ENCODE data around the gene TP53I3.
A peak's percentile ranks its signal among the peaks of the same experiment; 100 is the strongest.
"Not testable (repeated sequence)": the region's sequence is repeated elsewhere in the genome, so short reads cannot be mapped to it uniquely, and the experiment has no call there.

The TP53I3 gene

GRCh38 chr2:24101992-24102391, 17.4 kb upstream of the TP53I3 start:
- no peaks in the 10 kb centered on the region for H3K9me3 ChIP-seq (ENCODE audit: control insufficient read depth in 1 of 2, low read length in 2 of 2)

GRCh38 chr2:24100732-24101131, 16.1 kb upstream of the TP53I3 start:
- not testable (repeated sequence) for H3K36me3 ChIP-seq (ENCODE audit: control insufficient read depth in 1 of 2, insufficient read depth in 2 of 2, low read length in 2 of 2); H3K27ac ChIP-seq (ENCODE audit: low read depth, low read length); H3K9ac ChIP-seq (ENCODE audit: low read depth in 1 of 2, low read length in 2 of 2); H3K4me3 ChIP-seq (ENCODE audit: low read depth in 1 of 2, low read length in 2 of 2); H3K4me1 ChIP-seq (ENCODE audit: control insufficient read depth in 1 of 2, insufficient read depth in 2 of 2, low read length in 2 of 2); H3K9me3 ChIP-seq (ENCODE audit: control insufficient read depth in 1 of 2, low read length in 2 of 2); H3K27me3 ChIP-seq (ENCODE audit: control insufficient read depth in 1 of 2, insufficient read depth in 2 of 2, low read length in 2 of 2)

More at GRCh38 chr2:24101992-24102391, 17.4 kb upstream of the TP53I3 start:
- no peaks in the 10 kb centered on the region for H3K36me3 ChIP-seq (ENCODE audit: control insufficient read depth in 1 of 2, insufficient read depth in 2 of 2, low read length in 2 of 2)
- no peak overlapping the region for H3K9ac ChIP-seq (ENCODE audit: low read depth in 1 of 2, low read length in 2 of 2)
- no peak overlapping the region for H3K27ac ChIP-seq (ENCODE audit: low read depth, low read length)
- H3K4me1 ChIP-seq (ENCODE audit: control insufficient read depth in 1 of 2, insufficient read depth in 2 of 2, low read length in 2 of 2): no peaks in the 10 kb centered on the region
- no peak overlapping the region for H3K4me3 ChIP-seq (ENCODE audit: low read depth in 1 of 2, low read length in 2 of 2)
- no peaks in the 10 kb centered on the region for H3K27me3 ChIP-seq (ENCODE audit: control insufficient read depth in 1 of 2, insufficient read depth in 2 of 2, low read length in 2 of 2)

- H3K27ac ChIP-seq (ENCODE audit: low read depth, low read length); H3K4me1 ChIP-seq (ENCODE audit: control insufficient read depth in 1 of 2, insufficient read depth in 2 of 2, low read length in 2 of 2); H3K27me3 ChIP-seq (ENCODE audit: control insufficient read depth in 1 of 2, insufficient read depth in 2 of 2, low read length in 2 of 2); H3K9me3 ChIP-seq (ENCODE audit: control insufficient read depth in 1 of 2, low read length in 2 of 2); H3K36me3 ChIP-seq (ENCODE audit: control insufficient read depth in 1 of 2, insufficient read depth in 2 of 2, low read length in 2 of 2); H3K4me3 ChIP-seq (ENCODE audit: low read depth in 1 of 2, low read length in 2 of 2); H3K9ac ChIP-seq (ENCODE audit: low read depth in 1 of 2, low read length in 2 of 2): not testable (repeated sequence)
These were observed 10.6 kb upstream of the TP53I3 start for GRCh38 chr2:24095171-24095677.

- H3K9me3 ChIP-seq (ENCODE audit: control insufficient read depth in 1 of 2, low read length in 2 of 2); H3K27ac ChIP-seq (ENCODE audit: low read depth, low read length); H3K4me1 ChIP-seq (ENCODE audit: control insufficient read depth in 1 of 2, insufficient read depth in 2 of 2, low read length in 2 of 2); H3K27me3 ChIP-seq (ENCODE audit: control insufficient read depth in 1 of 2, insufficient read depth in 2 of 2, low read length in 2 of 2); H3K9ac ChIP-seq (ENCODE audit: low read depth in 1 of 2, low read length in 2 of 2); H3K4me3 ChIP-seq (ENCODE audit: low read depth in 1 of 2, low read length in 2 of 2); H3K36me3 ChIP-seq (ENCODE audit: control insufficient read depth in 1 of 2, insufficient read depth in 2 of 2, low read length in 2 of 2): not testable (repeated sequence)
These were observed 8.6 kb upstream of the TP53I3 start for GRCh38 chr2:24093270-24093669.

- Histone ChIP-seq H3K9me3 (ENCODE audit: control insufficient read depth in 1 of 2, low read length in 2 of 2) (no peaks in the 10 kb centered on the region), H3K9ac (ENCODE audit: low read depth in 1 of 2, low read length in 2 of 2) (no peak overlapping the region), H3K27ac (ENCODE audit: low read depth, low read length) (no peak overlapping the region)
These were observed 4.3 kb upstream of the TP53I3 start for GRCh38 chr2:24088821-24089359.

GRCh38 chr2:24087032-24087431, 2.4 kb upstream of the TP53I3 start:
- H3K4me3 ChIP-seq (ENCODE audit: low read depth in 1 of 2, low read length in 2 of 2): no peak overlapping the region
- H3K27me3 ChIP-seq (ENCODE audit: control insufficient read depth in 1 of 2, insufficient read depth in 2 of 2, low read length in 2 of 2): no peaks in the 10 kb centered on the region
- H3K4me1 ChIP-seq (ENCODE audit: control insufficient read depth in 1 of 2, insufficient read depth in 2 of 2, low read length in 2 of 2): peaks cover 16 to 19% of the 10 kb centered on the region in 2 donors
- no peak overlapping the region for H3K9ac ChIP-seq (ENCODE audit: low read depth in 1 of 2, low read length in 2 of 2)
- H3K27ac ChIP-seq (ENCODE audit: low read depth, low read length): no peak overlapping the region
- H3K36me3 ChIP-seq (ENCODE audit: control insufficient read depth in 1 of 2, insufficient read depth in 2 of 2, low read length in 2 of 2): peaks cover 4 to 13% of the 10 kb centered on the region in 2 donors
- H3K9me3 ChIP-seq (ENCODE audit: control insufficient read depth in 1 of 2, low read length in 2 of 2): no peaks in the 10 kb centered on the region

More at GRCh38 chr2:24088821-24089359, 4.3 kb upstream of the TP53I3 start:
- peaks cover 0 to 8% of the 10 kb centered on the region in 2 donors for H3K4me1 ChIP-seq (ENCODE audit: control insufficient read depth in 1 of 2, insufficient read depth in 2 of 2, low read length in 2 of 2)
- H3K27me3 ChIP-seq (ENCODE audit: control insufficient read depth in 1 of 2, insufficient read depth in 2 of 2, low read length in 2 of 2): no peaks in the 10 kb centered on the region
- H3K4me3 ChIP-seq (ENCODE audit: low read depth in 1 of 2, low read length in 2 of 2): no peak overlapping the region
- peaks cover 0 to 4% of the 10 kb centered on the region in 2 donors for H3K36me3 ChIP-seq (ENCODE audit: control insufficient read depth in 1 of 2, insufficient read depth in 2 of 2, low read length in 2 of 2)

- Histone ChIP-seq H3K36me3 (ENCODE audit: control insufficient read depth in 1 of 2, insufficient read depth in 2 of 2, low read length in 2 of 2) (peaks cover 5 to 18% of the 10 kb centered on the region in 2 donors), H3K27ac (ENCODE audit: low read depth, low read length) (no peak overlapping the region), H3K4me3 (ENCODE audit: low read depth in 1 of 2, low read length in 2 of 2) (no peak overlapping the region), H3K27me3 (ENCODE audit: control insufficient read depth in 1 of 2, insufficient read depth in 2 of 2, low read length in 2 of 2) (no peaks in the 10 kb centered on the region), H3K9me3 (ENCODE audit: control insufficient read depth in 1 of 2, low read length in 2 of 2) (no peaks in the 10 kb centered on the region), H3K4me1 (ENCODE audit: control insufficient read depth in 1 of 2, insufficient read depth in 2 of 2, low read length in 2 of 2) (peaks cover 17 to 19% of the 10 kb centered on the region in 2 donors), H3K9ac (ENCODE audit: low read depth in 1 of 2, low read length in 2 of 2) (no peak overlapping the region)
These were observed 1.6 kb upstream of the TP53I3 start for GRCh38 chr2:24086241-24086640.

GRCh38 chr2:24085200-24085489, 511 bp upstream of the TP53I3 start:
- Histone ChIP-seq H3K4me3 (ENCODE audit: low read depth in 1 of 2, low read length in 2 of 2) (peak overlapping the region; percentile 77 to 88), H3K27me3 (ENCODE audit: control insufficient read depth in 1 of 2, insufficient read depth in 2 of 2, low read length in 2 of 2) (no peaks in the 10 kb centered on the region), H3K36me3 (ENCODE audit: control insufficient read depth in 1 of 2, insufficient read depth in 2 of 2, low read length in 2 of 2) (peaks cover 8 to 26% of the 10 kb centered on the region in 2 donors), H3K9ac (ENCODE audit: low read depth in 1 of 2, low read length in 2 of 2) (peak overlapping the region; percentile 89 to 99), H3K4me1 (ENCODE audit: control insufficient read depth in 1 of 2, insufficient read depth in 2 of 2, low read length in 2 of 2) (peaks cover 17 to 19% of the 10 kb centered on the region in 2 donors), H3K27ac (ENCODE audit: low read depth, low read length) (peak overlapping the region; percentile 90), H3K9me3 (ENCODE audit: control insufficient read depth in 1 of 2, low read length in 2 of 2) (no peaks in the 10 kb centered on the region)

GRCh38 chr2:24083567-24084385, 858 bp downstream of the TP53I3 start:
- H3K36me3 ChIP-seq (ENCODE audit: control insufficient read depth in 1 of 2, insufficient read depth in 2 of 2, low read length in 2 of 2): peaks cover 12 to 32% of the 10 kb centered on the region in 2 donors
- H3K9ac ChIP-seq (ENCODE audit: low read depth in 1 of 2, low read length in 2 of 2): peak overlapping the region; percentile 36 to 89
- no peaks in the 10 kb centered on the region for H3K9me3 ChIP-seq (ENCODE audit: control insufficient read depth in 1 of 2, low read length in 2 of 2)
- no peaks in the 10 kb centered on the region for H3K27me3 ChIP-seq (ENCODE audit: control insufficient read depth in 1 of 2, insufficient read depth in 2 of 2, low read length in 2 of 2)
- peak overlapping the region; percentile 90 for H3K27ac ChIP-seq (ENCODE audit: low read depth, low read length)
- peaks cover 17 to 19% of the 10 kb centered on the region in 2 donors for H3K4me1 ChIP-seq (ENCODE audit: control insufficient read depth in 1 of 2, insufficient read depth in 2 of 2, low read length in 2 of 2)
- H3K4me3 ChIP-seq (ENCODE audit: low read depth in 1 of 2, low read length in 2 of 2): peak overlapping the region; percentile 77 to 88

GRCh38 chr2:24082787-24083566, 1.7 kb downstream of the TP53I3 start:
- no peaks in the 10 kb centered on the region for H3K27me3 ChIP-seq (ENCODE audit: control insufficient read depth in 1 of 2, insufficient read depth in 2 of 2, low read length in 2 of 2)
- no peaks in the 10 kb centered on the region for H3K9me3 ChIP-seq (ENCODE audit: control insufficient read depth in 1 of 2, low read length in 2 of 2)
- peaks cover 19 to 20% of the 10 kb centered on the region in 2 donors for H3K4me1 ChIP-seq (ENCODE audit: control insufficient read depth in 1 of 2, insufficient read depth in 2 of 2, low read length in 2 of 2)
- peak overlapping the region; percentile 90 for H3K27ac ChIP-seq (ENCODE audit: low read depth, low read length)
- H3K36me3 ChIP-seq (ENCODE audit: control insufficient read depth in 1 of 2, insufficient read depth in 2 of 2, low read length in 2 of 2): peaks cover 12 to 30% of the 10 kb centered on the region in 2 donors
- H3K4me3 ChIP-seq (ENCODE audit: low read depth in 1 of 2, low read length in 2 of 2): peak overlapping the region; percentile 77 to 88
- peak overlapping the region; percentile 36 to 89 for H3K9ac ChIP-seq (ENCODE audit: low read depth in 1 of 2, low read length in 2 of 2)

Data from duodenal mucosa (tissue), 2 donors.